CD4-positive, alpha-beta T cell treated with Interleukin-21 for 1 hour (primary cell): ENCODE measurements around the gene NT5C1A.

ENCODE experiments used
- DNase-seq: peaks from one replicate; pipeline ENCODE4 v3.0.0-alpha.2; 2020

NT5C1A gene

DNA sequence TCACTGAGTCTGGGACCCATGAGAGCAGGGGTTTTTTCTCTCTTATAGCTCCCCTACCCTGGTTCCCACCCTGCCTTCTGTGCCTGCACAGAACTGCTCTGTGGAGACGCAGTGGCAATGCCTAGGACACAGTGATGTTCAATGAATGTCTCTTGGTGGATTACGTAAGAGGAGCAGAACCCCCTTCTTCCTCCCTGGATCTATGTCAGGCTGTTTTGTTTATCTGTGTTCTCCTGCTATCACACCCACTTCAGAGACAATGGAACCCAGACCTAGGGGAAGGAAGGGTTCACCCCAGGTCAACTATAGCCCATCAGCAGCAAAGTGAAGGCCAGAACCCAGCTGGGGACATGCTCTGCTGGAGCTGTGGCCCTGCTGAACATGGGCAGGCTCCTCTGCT lies 17.3 kb upstream of the NT5C1A start:
- no peak for DNase-seq

DNA sequence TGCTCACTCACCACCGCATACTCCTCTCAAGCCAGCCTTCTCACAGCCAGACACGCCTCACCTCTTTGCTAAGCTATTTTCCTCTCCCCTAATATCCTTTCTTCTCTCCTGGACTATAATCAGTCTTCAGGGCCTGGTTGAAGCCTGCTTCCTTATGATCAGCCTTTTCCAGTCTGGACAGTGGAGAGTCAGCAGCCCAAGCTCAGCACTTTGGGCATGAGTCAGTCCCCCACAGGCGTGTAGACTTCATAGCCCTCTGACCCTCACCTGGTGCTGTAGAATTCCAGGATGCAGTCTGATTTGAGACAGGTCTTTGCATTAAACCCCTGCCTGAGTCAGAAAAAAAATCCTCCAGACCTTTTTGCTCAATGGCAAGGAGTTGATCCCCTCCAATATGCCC lies 16.8 kb upstream of the NT5C1A start:
- no peak for DNase-seq

DNA sequence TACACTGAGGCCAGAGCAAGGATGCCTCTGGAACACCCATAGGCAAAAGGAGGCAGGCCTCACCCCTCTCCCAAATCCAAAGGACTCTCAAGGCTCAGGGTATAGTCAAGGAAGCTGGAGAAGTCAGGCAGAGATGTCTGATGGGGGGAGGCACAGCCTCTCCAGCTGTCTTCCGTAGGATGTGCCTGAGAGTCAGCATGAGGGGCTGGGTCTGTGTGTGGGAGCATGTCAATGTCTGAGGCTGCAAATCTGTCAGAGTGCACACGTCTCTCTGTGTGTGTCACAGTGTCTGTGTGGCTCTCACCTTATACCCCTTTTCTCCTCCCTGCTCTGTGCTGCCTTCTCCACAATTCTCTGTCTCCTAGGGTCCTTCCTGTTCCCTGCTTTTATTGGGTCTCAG lies 15.3 kb upstream of the NT5C1A start:
- no peak for DNase-seq

- no peak for DNase-seq
These were observed 13.2 kb upstream of the NT5C1A start for GRCh38 chr1:39685071-39685470.

- DNase-seq, result no peak
These were observed 12.4 kb upstream of the NT5C1A start for GRCh38 chr1:39684313-39684664.

DNA sequence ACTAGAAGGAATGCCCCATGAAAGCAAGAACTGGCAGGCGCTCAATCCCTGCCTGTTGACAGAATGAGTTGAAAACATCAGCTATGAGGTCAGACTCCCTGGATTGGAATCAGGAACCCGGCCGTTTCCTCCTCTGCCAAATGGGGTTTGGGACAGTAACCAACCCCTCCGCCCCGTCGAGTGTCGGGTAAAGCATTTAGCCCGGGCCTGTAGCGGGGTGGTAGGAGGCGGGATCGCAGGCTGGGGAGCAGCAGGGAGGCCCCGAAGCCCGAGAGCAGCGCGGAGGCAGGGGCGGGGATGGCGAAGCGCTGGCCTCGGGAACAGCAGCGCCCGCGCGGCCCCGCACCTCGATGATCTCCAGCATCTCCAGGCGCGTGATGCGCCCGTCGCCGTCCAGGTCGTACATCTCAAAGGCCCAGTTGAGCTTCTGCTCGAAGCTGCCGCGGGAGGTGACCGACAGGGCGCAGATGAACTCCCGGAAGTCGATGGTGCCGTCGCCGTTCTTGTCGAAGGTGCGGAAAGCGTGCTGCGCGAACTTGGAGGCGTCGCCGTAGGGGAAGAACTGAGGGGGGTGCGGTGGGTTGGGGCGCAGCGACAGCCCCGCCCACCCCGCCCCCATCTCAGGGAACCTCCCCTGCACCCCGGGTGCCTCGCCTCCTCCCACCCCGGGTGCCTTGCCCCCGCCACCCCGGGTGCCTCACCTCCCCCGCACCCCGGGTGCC lies 11.8 kb upstream of the NT5C1A start:
- DNase-seq, result peak; percentile 78

- DNase-seq, result no peak
These were observed 10.1 kb upstream of the NT5C1A start for GRCh38 chr1:39681999-39682398.

- no peak for DNase-seq
These were observed 9.4 kb upstream of the NT5C1A start for GRCh38 chr1:39681294-39681693.

- no peak for DNase-seq
These were observed 8.8 kb upstream of the NT5C1A start for GRCh38 chr1:39680751-39681150.

- DNase-seq, result no peak
These were observed 7.9 kb upstream of the NT5C1A start for GRCh38 chr1:39679821-39680220.

GRCh38 chr1:39678889-39679288 lies 7.0 kb upstream of the NT5C1A start:
- DNase-seq, result no peak

DNA sequence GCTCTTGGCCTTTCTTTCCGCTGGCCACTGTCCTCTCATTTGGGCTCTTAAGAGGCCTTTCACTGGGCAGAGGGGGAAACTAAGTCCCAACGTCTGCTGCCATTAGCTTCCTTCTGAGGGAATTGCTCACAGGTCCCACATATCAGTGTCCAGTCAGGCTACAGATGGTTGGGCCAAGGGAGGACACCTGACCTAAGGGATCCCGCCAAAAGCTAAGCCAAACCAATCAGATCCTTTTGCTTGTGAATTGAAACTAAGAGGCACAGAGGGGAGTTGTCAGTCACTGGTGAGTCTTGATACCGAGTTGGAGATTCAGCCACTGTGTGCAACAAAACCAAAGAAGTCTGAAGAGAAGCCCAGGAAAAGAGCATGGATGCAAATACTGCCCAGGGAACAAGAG lies 5.7 kb upstream of the NT5C1A start:
- no peak for DNase-seq

GRCh38 chr1:39676948-39677548 lies 5.1 kb upstream of the NT5C1A start:
- no peak for DNase-seq

GRCh38 chr1:39675220-39675619 lies 3.3 kb upstream of the NT5C1A start:
- DNase-seq, result no peak

DNA sequence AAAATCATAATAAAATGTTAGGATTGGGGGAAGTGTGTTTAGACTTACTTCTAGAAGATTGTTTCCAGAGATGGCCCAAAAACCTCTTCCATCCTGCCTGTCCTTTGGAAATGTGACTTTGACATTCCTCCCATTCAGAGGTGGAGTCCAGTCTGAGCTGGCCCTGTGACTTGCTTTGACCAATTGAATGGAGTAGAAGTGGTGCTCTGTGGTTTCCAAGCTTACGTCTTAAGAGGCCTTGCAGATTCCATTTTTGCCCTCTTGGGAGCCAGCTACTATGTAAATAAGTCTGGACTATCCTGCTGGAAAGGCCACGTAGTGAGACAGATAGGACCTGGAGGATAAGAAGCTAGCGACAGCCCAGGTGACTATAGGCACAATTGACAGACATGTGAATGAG lies 1.3 kb upstream of the NT5C1A start:
- DNase-seq, result no peak

DNA sequence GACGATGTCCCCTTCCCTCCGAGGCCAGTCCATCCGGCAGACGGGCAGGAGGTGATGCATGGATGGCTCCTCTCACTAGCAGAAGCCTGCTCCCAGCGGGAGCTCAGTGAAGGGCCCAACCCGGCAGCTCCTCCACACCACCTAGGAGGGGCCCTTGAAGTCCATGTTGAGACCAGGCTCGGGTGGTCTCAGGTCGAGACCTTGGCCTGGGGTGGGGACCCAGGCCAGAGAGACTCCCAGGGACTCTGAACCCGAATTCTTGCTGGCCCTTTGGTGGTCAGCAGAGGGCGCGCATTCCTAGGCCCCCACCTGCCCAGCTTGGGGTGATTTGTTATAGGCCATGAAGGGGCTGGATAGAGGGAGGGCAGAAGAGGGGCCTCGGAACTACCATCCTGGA lies 642 bp upstream of the NT5C1A start:
- DNase-seq, result peak; percentile 44

- DNase-seq, result no peak
These were observed 494 bp downstream of the NT5C1A start for GRCh38 chr1:39671433-39671792.

- no peak for DNase-seq
These were observed 1.2 kb downstream of the NT5C1A start for GRCh38 chr1:39670689-39671088.

DNA sequence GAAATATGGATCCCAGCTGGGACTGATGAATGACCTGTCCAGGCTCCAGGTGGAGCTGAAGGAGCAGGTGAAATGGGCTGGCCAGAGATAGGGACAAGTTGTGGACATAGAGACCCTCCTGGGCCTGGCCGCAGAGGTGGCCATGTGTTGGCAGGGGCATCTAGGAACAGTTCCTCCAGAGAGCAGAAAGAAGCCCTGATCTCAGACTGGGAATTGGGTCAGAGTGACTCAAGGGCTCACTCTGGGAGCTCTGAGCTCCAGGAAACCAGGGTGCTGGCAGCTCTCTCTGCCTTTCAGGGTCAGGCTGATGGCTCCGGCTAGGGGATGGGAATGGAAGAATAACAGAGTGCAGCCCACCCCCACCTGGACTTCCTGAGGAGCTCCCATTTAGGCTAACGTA lies 3.0 kb downstream of the NT5C1A start:
- no peak for DNase-seq

DNA sequence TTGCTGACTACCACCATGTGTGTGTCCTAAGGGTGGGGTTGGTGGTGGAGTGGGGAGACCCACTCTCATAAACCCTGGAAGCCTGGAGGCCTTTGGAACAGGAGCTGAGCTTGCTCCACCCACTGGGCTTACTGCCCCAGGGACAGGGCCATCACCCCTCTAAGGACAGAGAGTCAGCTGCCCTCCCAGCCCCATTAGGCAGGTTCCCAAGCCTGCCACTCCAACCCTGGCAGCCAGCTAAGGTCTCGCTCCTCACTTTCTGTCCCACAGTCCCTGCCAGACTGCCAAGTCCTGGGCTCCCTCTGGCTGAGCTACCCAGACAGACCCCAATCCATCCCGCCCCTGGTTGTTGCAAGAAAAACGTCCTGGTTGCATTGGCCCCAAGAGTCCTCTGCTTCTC lies 3.8 kb downstream of the NT5C1A start:
- DNase-seq, result no peak

- DNase-seq, result no peak
These were observed 5.1 kb downstream of the NT5C1A start for GRCh38 chr1:39666772-39667171.

DNA sequence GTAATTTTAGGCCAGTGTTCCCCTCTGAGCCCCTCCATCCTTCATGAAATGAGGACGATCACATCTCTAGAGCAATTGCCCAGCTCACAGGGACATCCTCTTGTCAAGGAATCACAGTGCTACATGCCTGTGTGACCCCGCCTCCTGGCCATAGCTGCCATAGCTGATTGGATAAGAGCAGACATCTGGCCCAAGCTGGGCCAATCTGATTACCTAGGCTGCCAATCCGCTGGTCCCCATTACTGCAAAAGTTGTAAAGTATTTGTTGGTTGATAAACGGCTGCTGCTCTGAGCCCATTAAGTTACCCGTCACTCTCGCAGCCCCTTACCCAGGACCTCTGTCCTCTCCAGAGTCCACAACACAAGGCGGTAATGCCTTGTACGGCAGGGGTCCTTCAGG lies 8.3 kb downstream of the NT5C1A start:
- DNase-seq, result no peak

GRCh38 chr1:39662861-39663260 lies 9.0 kb downstream of the NT5C1A start:
- DNase-seq, result no peak

DNA sequence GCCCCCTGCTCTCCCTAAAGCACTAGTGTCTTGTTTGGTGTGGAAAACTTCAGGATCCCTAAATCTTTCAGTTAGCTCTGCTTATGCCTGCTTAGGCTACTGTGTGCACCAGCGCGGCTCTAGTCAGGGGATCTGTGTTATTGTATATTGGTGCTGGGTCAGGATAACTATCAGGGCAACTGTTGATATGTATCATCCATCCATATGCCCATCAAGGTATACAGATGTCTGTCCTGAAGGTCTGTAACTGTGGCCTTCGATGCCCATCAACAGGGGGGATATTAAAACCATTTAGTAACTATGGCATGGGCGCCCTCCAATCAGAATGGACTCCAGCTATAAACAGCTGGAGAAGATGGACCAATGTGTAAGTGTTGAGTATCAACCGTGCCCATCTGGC lies 12.4 kb downstream of the NT5C1A start:
- DNase-seq, result no peak

GRCh38 chr1:39659110-39659509 lies 12.8 kb downstream of the NT5C1A start:
- no peak for DNase-seq
